HEK293 (cell line): ENCODE data around the gene DLG2.

Experiments used
- CTCF ChIP-seq: fragments of 450-650 bp; formaldehyde crosslinking; IDR thresholded peaks from 2 replicates; pipeline ENCODE4 v1.5.1; 2016; ENCODE audit warnings: missing biosample characterization, missing genetic modification characterization
- EGR2 ChIP-seq: fragments of 450-650 bp; formaldehyde crosslinking; IDR thresholded peaks from 2 replicates; pipeline ENCODE4 v1.5.1; 2016; ENCODE audit warnings: low read depth, missing biosample characterization, missing genetic modification characterization
- GFI1B ChIP-seq: fragments of 450-650 bp; formaldehyde crosslinking; IDR thresholded peaks from 2 replicates; pipeline ENCODE4 v1.5.1; 2016; ENCODE audit warnings: missing biosample characterization, missing genetic modification characterization
- KLF9 ChIP-seq: fragments of 450-650 bp; formaldehyde crosslinking; IDR thresholded peaks from 2 replicates; pipeline ENCODE4 v1.5.1; 2016; ENCODE audit warnings: missing biosample characterization, missing genetic modification characterization, low read depth
- PRDM4 ChIP-seq: fragments of 450-650 bp; formaldehyde crosslinking; IDR thresholded peaks from 2 replicates; pipeline ENCODE4 v1.5.1; 2017; ENCODE audit warnings: missing biosample characterization, missing genetic modification characterization
- SETDB1 ChIP-seq: IDR thresholded peaks from one replicate; pipeline ENCODE4 v1.6.1; 2017; ENCODE audit warnings: mild to moderate bottlenecking, low read length, moderate library complexity, mixed read lengths; ENCODE audit not compliant: insufficient read length
- ZBTB1 ChIP-seq: fragments of 450-650 bp; formaldehyde crosslinking; IDR thresholded peaks from 2 replicates; pipeline ENCODE4 v1.5.1; 2016; ENCODE audit warnings: missing biosample characterization, missing genetic modification characterization
- ZFP3 ChIP-seq: fragments of 450-650 bp; formaldehyde crosslinking; IDR thresholded peaks from 2 replicates; pipeline ENCODE4 v1.5.1; 2016; ENCODE audit warnings: low read depth, missing biosample characterization, missing genetic modification characterization
- ZNF121 ChIP-seq: fragments of 450-650 bp; formaldehyde crosslinking; IDR thresholded peaks from 2 replicates; pipeline ENCODE4 v1.5.1; 2016; ENCODE audit warnings: missing biosample characterization, missing genetic modification characterization
- ZNF146 ChIP-seq: fragments of 450-650 bp; formaldehyde crosslinking; IDR thresholded peaks from 2 replicates; pipeline ENCODE4 v1.5.1; 2016; ENCODE audit warnings: missing biosample characterization, missing genetic modification characterization
- ZNF23 ChIP-seq: fragments of 450-650 bp; formaldehyde crosslinking; IDR thresholded peaks from 2 replicates; pipeline ENCODE4 v1.5.1; 2016; ENCODE audit warnings: missing biosample characterization, missing genetic modification characterization, borderline replicate concordance
- ZNF274 ChIP-seq, 2 experiments: fragments of 200-500 bp in 1 of 2; fragments of 450-650 bp in 1 of 2; sonication (Bioruptor generic) in 1 of 2; formaldehyde crosslinking in 1 of 2; IDR thresholded peaks; 2 replicates each; pipeline versions ENCODE4 v1.5.1 to v1.6.1; 2014 to 2016; ENCODE audit warnings: borderline replicate concordance in 1 of 2, inconsistent platforms in 1 of 2, low read length in 1 of 2, missing biosample characterization in 1 of 2, missing genetic modification characterization in 1 of 2
- ZNF658 ChIP-seq: fragments of 450-650 bp; formaldehyde crosslinking; IDR thresholded peaks from 2 replicates; pipeline ENCODE4; 2016; ENCODE audit warnings: missing biosample characterization, missing genetic modification characterization

GRCh38 chr11:84583106-84583505, 1044.0 kb downstream of the DLG2 start:
- no peak for TF ChIP-seq ZNF146 (tag by site-specific recombination)
- no peak for TF ChIP-seq ZBTB1 (tag by site-specific recombination)
- TF ChIP-seq ZNF121: no peak
- TF ChIP-seq ZFP3 (tag by site-specific recombination): no peak
- TF ChIP-seq SETDB1: no peak
- TF ChIP-seq GFI1B: no peak
- no peak for TF ChIP-seq KLF9 (tag by site-specific recombination)
- TF ChIP-seq EGR2: no peak
- no peak for TF ChIP-seq ZNF274 (IDR thresholded peaks at IDR 0.05; ENCODE audit: low read length)
- no peak for TF ChIP-seq ZNF274 (tag by site-specific recombination; IDR thresholded peaks at IDR 0.05; ENCODE audit: borderline replicate concordance)
- no peak for TF ChIP-seq PRDM4
- TF ChIP-seq ZNF23 (tag by site-specific recombination): no peak
- no peak for TF ChIP-seq ZNF658 (tag by site-specific recombination)
- TF ChIP-seq CTCF (tag by site-specific recombination): no peak
